Measurements from ENCODE around the gene RASSF8.

- TF ChIP-seq SUZ12 (IDR thresholded peaks at IDR 0.05; ENCODE audit: extremely low read depth, insufficient read depth, insufficient read length) = no peak
- no peak for TF ChIP-seq ZNF274 (IDR thresholded peaks at IDR 0.05; ENCODE audit: low read depth, low read length)
- no peak for TF ChIP-seq YY1 (IDR thresholded peaks at IDR 0.05; ENCODE audit: insufficient read depth, insufficient read length)
Observed at GRCh38 chr12:25949343-25949742, 9.1 kb upstream of the RASSF8 start.

All from NT2/D1 (cell line).